HK-2 (cell line): ENCODE results near the gene DBP.
"Not testable (repeated sequence)": the region's sequence is repeated elsewhere in the genome, so short reads cannot be mapped to it uniquely, and the experiment has no call there.

Experiments
- DNase-seq: peaks from one replicate; pipeline ENCODE4 v3.0.0-alpha.2; 2018; ENCODE audit not compliant: unreplicated experiment

Gene DBP, protein sequence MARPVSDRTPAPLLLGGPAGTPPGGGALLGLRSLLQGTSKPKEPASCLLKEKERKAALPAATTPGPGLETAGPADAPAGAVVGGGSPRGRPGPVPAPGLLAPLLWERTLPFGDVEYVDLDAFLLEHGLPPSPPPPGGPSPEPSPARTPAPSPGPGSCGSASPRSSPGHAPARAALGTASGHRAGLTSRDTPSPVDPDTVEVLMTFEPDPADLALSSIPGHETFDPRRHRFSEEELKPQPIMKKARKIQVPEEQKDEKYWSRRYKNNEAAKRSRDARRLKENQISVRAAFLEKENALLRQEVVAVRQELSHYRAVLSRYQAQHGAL

DNA sequence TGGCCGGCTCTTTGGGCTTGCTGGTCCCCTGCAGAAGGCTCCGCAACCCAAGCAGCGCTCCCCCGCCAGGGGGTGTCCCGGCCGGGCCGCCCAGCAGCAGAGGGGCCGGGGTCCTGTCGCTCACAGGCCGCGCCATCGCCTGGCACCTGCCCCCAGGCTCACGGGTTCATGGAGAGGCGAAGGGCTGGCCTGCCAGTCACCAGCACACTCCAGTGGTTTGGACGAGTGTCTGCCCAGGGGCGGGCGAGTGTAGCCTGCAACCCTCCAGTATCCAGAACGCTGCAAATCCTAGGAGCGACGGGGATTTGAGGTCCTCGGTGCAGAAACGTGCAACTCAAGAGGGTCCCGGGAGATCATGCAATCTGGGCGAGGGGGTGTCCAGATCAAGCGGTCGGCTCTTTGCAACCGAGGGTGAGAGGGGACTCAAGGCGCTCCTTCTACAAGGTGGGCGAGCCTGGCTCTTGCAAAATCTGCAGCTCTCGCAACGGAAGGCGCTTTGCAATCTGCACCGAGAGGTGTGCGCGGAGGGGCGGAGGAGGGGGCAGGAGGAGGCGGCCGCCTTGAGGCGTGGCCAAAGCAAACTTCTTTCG is at the start of gene DBP:
Gene DBP, minus strand, starts transcription at position 521 of the 590 bp plus-strand sequence. Its CDS starts 385 bp downstream, at position 136.
- peak; percentile 58 for DNase-seq

DNA sequence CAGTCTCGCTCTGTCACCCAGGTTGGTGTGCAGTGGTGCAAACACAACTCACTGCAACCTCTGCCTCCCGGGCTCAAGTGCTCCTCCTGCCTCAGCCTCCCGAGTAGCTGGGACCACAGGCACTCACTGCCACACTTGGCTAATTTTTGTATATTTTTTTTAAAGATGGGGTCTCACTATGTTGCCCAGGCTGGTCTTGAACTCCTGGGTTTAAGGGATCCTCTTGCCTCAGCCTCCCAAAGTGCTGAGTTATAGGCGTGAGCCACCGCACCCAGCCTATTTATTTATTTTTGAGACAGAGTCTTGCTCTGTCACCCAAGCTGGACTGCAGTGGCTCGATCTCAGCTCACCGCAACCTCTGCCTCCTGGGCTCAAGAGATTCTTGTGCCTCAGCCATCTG is 49.5 kb upstream of the DBP start:
- DNase-seq, result not testable (repeated sequence)

DNA sequence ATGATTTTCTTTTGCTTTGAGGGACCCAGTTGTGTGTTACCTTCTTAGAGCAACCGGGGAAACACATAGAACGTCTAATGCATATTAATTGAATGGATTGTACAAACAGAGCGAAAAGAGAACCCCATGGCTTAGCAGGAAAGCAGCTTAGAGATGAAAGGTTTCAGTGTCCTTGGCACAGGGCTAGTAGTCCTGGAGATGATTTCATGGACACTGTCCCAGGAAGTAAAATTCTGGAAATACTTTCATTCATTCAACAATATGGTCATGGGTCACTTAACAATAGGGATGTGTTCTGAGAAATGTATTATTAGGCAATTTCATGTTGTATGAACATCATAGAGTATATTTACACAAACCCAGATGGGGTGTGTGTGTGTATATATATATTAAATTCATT is 48.9 kb upstream of the DBP start:
- no peak for DNase-seq

DNA sequence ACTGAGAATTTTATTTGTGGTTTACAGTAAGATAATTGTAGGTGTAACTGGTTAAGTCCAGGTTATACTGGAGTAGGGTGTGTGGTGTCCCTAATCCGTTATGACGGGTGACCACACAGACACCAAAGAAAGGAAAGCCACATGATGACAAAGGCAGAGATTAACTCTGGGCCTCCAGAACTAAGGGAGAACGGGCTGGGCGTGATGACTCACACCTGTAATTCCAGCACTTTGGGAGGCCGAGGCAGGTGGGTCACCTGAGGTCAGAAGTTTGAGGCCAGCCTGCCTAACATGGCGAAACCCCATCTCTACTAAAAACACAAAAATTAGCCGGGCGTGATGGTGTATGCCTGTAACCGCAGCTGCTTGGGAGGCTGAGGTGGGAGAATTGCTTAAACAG is 48.4 kb upstream of the DBP start:
- DNase-seq, result peak; percentile 64

DNA sequence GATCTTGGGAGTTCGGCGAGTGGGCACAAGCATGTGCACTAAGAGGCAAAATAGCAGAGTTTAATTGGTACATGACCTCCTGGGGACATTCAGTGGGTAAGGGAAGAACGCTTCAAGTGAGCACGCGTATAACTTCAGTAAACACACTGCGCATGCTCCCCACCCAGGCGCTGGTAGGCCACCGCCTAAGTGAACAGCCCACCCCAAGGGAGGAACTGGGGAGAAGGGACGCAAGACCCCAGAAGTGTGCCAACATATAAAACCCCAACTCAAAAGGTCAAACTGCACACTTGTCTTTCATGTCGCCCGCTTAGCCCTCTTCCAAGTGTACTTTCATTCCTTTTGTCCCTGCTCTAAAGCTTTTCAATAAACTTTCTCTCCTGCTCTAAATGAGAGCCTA is 46.2 kb upstream of the DBP start:
- no peak for DNase-seq

DNA sequence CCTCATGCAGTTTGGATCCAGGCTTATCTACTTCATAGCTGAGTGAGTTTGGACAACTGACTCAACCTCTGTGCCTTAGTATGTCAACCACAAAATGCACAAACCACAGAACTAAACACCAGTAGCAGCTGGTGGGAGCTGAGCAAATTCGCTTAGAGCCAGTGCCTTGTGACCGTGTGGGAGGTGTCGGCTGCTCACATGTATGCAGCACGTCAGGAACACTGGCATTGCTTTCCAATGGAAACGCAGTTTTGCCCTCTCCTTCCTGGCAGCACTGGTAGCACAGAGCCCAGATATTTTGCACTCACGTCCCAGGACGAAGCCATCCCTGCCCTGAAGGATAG is 43.9 kb upstream of the DBP start:
- DNase-seq, result peak; percentile 83

DNA sequence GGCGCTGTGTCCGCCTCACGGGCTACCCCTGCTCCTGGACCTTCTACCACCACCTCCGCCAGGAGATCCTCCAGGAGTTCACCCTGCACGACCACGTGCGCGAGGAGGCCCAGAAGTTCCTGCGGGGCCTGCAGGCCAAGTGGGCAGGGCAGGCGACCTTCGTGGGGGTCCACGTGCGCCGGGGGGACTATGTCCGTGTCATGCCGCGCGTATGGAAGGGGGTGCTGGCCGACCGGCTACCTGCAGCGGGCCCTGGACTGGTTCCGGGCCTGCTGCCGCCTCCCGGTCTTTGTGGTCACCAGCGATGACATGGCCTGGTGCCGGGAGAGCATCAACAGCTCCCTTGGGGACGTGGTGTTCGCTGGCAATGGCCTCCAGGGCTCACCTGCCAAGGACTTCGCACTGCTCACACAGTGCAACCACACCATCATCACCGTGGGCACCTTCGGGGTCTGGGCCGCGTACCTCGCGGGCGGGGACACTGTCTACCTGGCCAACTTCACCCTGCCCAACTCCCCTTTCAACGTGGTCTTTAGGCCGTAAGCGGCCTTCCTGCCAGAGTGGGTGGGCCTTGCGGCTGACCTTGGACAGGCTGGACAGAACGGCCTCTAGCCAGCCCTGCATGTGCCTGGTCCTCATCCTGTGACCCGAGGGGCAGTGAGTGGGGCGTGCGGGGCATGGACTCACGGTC is 43.4 kb upstream of the DBP start:
- DNase-seq, result no peak

DNA sequence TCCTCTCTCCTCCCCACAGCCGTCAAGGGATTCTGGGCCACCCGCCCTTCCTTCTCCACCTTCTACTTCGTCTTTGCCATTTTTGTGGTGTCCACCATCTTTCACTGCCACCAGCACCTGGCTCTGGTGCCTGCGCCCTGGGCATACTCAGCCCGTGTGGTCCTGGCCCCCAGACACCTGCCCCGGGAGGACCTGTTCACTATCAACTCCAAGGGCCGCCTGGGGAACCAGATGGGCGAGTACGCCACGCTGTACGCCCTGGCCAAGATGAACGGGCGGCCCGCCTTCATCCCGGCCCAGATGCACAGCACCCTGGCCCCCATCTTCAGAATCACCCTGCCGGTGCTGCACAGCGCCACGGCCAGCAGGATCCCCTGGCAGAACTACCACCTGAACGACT is 42.8 kb upstream of the DBP start:
- DNase-seq, result not testable (repeated sequence)

DNA sequence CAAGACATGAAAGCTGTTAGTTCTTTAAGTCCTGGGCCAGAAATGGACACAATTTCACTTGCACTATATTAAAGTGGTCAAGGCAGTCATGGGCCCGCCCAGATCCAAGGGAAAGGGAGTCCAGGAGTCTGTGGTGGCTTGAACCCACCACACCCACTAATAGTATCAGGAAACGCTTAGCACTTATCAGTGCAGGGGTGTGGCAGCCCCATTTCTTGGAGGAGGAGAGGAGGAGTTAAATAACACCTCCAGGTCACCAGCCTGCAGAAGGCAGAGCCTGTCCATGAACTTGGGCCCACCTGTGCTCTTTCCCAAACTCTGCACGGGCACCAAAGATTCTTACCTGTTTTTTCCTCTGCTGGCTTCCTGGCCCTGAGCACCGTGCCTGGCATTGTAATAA is 41.0 kb upstream of the DBP start:
- no peak for DNase-seq

DNA sequence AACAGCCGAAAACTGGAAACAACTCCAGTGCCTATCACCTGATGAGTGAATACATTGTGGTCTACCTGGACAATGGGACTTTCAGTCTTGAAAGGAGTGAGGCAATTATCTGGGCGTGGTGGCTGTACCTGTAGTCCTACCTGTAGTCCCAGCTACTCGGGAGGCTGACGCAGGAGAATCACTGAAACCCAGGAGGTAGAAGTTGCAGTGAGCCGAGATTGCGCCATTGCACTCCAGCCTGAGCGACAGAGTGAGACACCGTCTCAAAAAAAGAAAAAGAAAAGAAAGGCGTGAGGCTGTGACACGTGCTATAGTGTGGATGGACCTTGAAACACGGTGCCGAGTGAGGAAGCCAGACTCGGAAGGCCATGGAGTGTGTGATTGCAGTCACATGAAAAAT is 39.7 kb upstream of the DBP start:
- DNase-seq, result no peak

DNA sequence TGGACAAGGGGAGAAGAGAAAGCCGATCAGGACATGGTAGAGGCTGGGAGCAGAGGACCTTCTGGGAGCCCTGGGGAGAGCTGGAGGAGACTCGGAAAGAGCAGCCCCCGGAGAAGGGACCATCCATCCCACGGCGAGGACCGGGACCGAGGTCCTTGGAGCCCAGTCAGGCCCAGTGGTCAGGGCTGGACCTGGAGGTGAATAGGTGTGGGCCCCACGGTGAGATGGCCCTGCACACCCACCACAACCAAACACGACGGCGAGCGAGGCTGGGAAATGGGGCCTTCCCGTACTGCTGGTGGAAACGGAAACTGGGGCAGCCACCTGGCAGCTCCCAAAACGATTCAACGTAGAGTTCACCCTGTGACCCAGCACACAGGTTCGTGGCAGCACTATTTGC is 39.3 kb upstream of the DBP start:
- DNase-seq, result no peak

DNA sequence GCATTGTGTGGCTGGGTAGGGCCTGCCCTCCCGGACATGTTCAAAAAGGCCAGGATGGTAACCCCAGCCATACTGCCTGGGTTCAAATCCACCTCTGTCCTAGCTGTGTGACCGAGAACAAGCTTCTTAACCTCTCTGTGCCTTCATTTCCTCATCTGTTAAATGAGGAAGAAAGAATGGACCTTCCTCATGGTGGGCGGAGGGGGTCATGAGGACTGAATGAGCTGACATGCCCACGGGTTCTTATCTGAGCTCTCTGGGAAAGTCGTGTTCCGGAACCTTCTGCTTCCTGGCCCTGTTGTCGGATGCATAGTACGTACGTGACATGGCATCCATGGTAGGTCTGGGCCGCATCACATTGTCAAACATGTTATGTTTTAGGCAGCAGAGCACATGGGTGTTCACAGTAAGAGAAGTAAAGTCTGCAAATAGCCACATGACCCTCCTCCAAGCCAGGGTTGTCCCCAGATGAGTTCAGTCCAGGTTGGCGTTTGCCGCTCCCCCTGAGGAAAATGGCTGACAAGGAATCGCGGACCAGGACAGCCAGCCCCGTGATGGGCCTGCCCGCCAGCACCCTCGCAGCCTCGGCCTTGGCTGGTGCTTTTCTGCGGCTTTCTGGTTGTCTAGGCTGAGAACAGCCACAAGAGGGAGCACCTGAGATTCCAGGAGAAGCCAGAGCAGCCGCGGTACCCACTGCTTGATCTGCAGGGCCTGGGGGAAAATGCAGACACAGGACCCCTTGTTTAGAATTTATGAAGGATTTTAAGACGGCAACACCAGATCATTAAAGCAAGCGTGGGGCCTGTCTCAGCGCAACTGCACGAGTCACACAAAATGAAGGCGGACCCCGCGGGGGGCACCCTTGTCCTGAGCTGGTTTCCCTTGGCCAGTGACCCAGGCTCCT is 38.0 kb upstream of the DBP start:
- DNase-seq, result peak; percentile 79

DNA sequence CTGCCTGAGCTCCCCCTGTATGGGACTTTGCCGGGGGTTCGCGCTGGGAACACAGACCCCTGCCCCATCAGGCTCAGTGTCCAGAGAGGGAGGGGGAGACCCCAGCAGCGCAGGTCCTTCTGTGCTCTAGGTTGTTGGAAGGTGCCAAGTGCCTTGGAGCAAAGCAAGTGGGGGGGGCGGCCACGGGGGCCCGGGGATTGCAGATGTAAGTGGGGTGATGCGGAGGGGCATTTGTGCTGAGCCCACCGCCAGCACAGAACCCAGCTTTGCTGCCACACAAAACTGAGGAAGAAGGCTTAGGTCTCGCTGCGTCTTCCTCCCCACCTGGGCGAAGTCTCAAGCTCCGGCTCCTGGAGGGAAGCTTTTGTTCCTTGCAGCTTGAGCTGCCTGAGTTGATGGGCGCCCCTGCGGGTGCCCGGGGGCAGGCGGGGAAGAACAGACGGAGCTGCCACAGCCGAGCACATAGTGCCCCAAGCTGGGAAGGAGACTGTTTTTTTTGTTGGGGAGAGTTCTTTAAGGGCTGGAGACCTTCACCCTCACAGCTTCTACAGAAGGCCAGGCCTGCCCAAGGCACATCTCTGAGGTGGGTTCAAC is 37.1 kb upstream of the DBP start:
- DNase-seq, result no peak

DNA sequence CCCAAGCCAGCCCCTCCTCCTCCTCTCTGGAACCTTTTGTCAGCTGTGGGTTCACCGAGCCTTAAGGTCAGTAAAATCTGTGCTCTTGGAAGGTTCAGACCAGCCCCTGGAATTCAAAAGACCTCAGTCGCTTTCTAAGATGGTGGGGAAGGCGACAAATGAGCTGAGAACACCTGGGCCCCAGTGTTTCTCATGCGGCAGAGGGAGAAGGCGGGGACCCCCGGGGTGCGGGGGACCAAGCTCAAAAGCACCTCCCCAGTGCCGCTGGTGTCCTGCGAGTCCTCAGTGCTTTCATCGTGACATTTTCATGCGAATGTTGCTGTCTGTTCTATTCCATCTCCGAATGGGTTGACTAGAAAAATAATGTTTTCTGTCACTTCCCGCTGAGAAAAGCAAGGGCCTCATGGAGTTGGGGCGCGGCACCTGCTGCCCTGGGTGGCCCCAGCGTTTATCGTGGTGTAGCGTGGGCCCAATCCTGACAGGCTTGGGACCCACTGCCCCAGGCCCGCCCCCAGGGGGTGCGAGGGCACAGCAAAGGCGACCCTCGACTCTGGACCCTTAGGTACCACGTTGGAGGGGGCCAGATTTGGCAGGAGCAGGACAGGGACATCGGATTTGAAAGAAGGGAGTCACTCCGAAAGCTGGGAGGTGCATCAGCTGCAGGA is 36.4 kb upstream of the DBP start:
- no peak for DNase-seq

DNA sequence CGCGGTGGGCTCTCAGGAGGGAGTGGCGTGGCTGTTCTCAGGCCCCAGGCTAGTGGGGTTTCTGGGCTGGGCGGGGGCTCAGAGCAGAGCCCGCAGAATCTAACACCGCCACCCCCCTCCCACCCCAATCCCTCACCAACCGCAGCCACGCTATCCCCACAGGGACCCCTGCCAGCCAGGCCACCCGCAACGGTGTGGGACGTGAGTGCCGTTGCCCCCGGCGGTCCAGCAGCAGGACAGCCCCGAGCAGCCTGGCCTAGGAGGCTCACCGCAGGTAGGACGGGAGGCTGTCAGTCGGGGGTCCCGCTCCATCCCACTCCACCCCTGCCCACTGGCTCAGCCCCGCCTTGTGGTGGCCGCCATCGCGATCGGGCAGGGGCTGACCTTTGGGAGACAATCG is 35.8 kb upstream of the DBP start, which contains the start of gene NTN5:
Gene NTN5, minus strand, starts transcription at position 24 of the 400 bp plus-strand sequence. CDS start 2,031 bp downstream, outside the sequence.
- no peak for DNase-seq

DNA sequence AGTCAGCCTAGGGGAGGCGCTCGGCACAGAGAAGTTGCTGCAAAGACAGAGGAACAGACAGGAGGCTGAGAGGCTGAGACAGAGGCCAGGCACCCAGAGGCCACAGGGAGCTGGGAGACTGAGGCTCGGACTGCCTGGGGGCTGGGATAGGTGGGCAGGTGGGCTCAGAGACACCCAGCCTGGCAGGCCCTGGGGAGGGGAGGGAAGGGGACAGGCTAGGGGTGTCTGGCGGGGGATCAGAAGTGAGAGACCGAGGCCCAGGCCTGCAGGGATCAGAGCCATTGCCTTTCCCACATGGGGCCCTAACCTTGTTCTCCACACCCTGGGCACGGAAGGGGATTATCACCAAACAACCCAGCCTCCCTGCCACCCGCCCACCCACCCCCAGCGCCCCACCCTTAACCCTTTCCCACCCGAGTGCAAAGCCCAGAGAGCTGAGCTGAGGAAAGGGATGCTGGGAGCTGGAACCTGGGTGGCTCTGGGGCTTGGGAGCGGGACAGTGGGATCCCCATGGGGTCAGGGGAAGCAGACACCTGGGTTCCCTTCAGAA is 34.3 kb upstream of the DBP start:
- DNase-seq, result no peak

DNA sequence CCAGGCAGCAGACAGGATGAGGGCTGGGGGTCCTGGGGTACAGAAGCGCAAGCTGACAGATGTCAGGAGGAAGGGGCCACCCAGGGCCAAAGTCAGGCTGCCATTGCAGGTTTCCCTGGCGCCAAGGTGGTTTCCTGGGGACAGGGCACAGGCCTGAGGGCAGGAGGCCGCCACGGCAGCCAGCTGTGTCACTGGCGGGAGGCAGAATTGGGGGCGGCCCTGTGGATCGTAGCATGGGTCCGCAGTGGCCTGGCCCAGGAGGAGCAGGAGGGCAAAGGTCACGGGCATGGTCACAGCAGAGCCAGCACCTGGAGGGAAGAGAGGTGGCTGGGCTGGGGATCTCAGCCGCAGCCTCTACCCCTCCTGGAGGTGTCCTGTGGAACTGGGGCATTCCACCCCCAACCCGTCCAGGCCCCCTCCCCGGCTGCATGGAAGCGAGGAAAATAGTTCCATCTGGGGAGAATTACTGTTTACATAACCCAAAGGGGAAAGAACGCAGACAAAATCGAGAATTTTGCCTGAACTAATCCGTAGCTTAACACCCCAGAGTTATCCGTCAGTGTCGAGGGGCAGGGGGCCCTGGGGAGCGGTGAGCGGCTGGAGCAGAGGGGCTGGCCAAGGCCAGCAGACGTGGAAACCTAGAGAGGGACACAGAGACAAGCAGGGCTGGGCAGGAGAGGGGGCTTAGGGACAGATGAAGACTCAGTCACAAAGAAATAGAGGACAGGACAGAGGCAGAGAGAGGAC is 33.7 kb upstream of the DBP start:
- DNase-seq, result no peak

DNA sequence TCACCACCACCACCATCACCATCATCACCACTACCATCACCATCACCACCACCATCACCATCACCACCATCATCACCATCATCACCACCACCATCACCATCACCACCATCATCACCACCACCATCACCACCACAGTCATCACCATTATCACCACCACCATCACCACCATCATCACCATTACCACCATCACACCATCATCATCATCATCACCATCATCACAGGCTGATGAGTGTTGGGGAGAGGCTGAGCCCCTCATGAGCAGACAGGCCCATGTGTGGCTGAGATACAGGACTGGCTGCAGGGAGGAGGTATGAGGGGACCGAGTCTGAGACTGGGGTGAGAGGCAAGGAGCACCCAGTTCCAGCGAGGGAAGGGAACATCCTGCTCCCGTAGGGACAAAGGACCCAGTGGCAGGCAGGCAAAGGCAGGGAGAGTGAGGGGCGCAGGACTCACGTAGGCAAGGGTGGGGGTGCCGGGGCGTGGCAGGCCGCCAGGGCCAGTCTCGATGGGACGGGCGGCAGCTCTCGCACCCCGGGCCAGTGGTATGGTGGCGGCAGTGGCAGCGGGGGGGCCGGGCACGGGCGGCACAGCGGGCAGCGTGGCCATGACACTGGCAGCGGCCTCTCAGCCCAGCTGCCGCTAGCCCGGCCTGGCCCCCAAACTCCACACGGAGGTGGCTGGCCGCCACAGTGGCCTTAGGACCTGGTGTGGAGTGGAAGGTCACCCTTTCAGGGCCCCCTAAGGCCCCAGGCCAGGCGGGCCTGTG is 32.9 kb upstream of the DBP start:
- DNase-seq, result no peak

DNA sequence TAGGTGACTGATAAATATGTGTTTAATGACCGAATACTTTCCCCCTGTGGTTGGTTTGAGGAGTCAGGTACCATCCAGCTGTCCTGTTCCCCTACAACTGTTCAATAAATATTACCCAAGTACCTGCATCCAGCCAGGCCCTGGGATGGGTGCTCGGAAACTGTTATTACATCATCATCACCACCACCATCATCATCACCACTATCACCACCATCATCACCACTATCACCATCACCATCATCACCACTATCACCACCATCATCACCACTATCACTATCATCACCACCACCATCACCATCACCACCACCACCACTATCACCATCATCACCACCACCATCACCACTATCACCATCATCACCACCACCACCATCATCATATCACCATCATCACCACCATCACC is 31.6 kb upstream of the DBP start:
- no peak for DNase-seq
